GM12873 (cell line): ENCODE measurements around the gene DNMT3A.

Experiments used
- CTCF ChIP-seq: IDR thresholded peaks from 2 replicates; pipeline ENCODE4 v1.5.1; 2012; ENCODE audit warnings: low read depth, mild to moderate bottlenecking, moderate library complexity, low read length, control low read depth; ENCODE audit not compliant: insufficient read depth; ENCODE audit errors: missing control alignments

The DNMT3A gene

DNA sequence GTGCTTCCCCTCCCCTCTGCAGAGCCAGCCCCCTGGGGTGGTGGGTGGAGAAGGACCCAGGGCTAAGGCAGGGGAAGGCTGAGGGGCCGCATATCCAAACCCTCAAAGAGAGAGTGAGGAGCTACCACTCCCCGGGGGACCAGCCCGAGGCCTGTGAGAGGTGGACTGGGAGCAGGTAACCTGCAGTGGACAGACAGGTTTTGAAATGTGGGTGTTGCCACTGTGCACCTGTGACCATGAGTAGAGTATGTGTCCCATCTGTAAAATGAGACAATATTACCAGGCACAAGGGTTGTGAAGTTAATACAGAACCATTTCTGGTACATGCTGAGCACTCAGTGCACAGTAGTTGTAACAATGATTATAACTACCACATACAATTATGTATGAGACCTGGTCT lies 122.1 kb downstream of the DNMT3A start:
- TF ChIP-seq CTCF = no peak

DNA sequence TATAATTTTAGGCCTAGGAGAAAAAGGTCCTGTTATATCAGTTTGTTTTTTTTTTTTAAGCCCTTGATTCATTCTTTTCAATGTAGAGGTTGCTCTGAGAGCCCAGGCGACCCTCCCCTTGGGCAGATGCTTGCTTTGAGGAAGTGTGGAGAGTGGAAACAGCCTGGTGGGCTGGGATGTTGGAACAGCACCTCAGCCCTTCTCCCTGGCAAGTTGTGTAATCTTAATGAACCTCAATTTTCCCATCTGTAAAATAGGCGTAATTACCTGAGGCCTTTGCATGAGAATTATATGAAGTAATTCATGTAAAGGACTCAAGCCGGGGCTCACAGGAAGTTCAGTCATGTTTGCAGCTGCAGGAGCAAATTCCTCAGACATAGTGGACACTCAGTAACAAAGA lies 123.6 kb downstream of the DNMT3A start:
- no peak for TF ChIP-seq CTCF

- no peak for TF ChIP-seq CTCF
Observed at GRCh38 chr2:25215948-25216679, 125.6 kb downstream of the DNMT3A start.

GRCh38 chr2:25215232-25215631 lies 126.5 kb downstream of the DNMT3A start:
- TF ChIP-seq CTCF = no peak

- TF ChIP-seq CTCF = no peak
Observed at GRCh38 chr2:25213229-25213628, 128.5 kb downstream of the DNMT3A start.

- no peak for TF ChIP-seq CTCF
Observed at GRCh38 chr2:25207078-25207545, 134.6 kb downstream of the DNMT3A start.

GRCh38 chr2:25204190-25204838 lies 137.4 kb downstream of the DNMT3A start:
- TF ChIP-seq CTCF = no peak
